ENCODE data around the gene ZNF516. TPM values are rescaled to one million over a fixed set of nuclear protein-coding genes. Genes with fewer than 3 reads are reported as not detected.

ZNF516 gene
- total and polyA plus RNA-seq, 2 of the 4 experiments (the other 2 are of a cell fraction), result 7.9 to 16.9 TPM

DNA sequence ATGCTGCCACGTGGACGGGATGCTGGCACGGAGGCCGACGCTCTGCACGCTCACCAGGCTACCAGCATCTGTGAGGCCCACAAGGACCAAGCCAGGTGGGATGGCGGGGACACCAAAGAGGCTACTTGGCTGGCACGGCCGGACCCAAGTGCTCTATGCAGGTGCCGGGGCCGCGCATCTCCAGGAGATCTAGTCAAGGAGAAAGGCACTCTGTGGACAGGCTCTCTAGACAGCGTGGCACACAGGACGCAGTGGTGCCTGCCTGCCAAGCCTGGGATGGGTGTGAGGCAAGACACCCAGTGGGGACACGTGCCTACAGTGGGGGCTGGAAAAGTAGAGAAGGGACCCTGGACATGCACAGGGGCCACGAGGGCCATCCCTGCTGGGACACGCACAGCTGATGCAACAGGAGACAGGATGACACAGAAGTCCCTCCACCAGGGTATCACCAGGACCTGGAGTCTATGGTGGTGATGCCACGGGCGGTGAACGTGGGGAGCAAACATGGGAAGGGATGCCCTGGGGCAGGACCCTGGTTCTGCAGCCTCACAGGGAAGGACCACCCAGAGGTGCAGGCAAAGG lies 28.5 kb downstream of the ZNF516 start:
- H3K4me3 ChIP-seq (ENCODE audit: insufficient read depth, low read depth, low read length), result no peak overlapping the region
- peaks cover 24% of the 10 kb centered on the region for H3K9me1 ChIP-seq (ENCODE audit: insufficient read depth, low read length)
- no peak overlapping the region for H3K56ac ChIP-seq (ENCODE audit: extremely low read depth, insufficient read depth, low read length)
- H3K79me1 ChIP-seq (ENCODE audit: low read depth in 1 of 2, low read length in 2 of 2), result peaks cover 32 to 86% of the 10 kb centered on the region in 2 experiments
- no peak overlapping the region for H3K14ac ChIP-seq (replicated peaks; ENCODE audit: low read depth, low read length)
- H3K4me2 ChIP-seq (ENCODE audit: low read depth, low read length), result no peak overlapping the region
- no peaks in the 10 kb centered on the region for H3K27me3 ChIP-seq (ENCODE audit: control insufficient read depth, insufficient read depth, low read length)
- BruUV-seq (replicated peaks), result no TSS peak
- in situ Hi-C loops (cut with MboI; ENCODE audit: low sequenced_read_pairs) (loop anchor here (25.0 kb wide), 1 partner anchor 646 kb away; no protein-coding TSS in a partner anchor), dilution Hi-C loops (cut with HindIII; ENCODE audit: low sequenced_read_pairs, unreplicated experiment) (no loop called here), intact Hi-C loops (cut with micrococcal nuclease) (no loop called here)
- no peak overlapping the region for H3K23ac ChIP-seq (ENCODE audit: low read depth, low read length)
- H2AK9ac ChIP-seq (replicated peaks; ENCODE audit: low read depth, low read length, poor library complexity), result no peak overlapping the region
- CTCF ChIA-PET, result no interaction called here
- H4K8ac ChIP-seq (ENCODE audit: low read depth in 2 of 2, low read length in 2 of 2), result no peak overlapping the region
- no peak overlapping the region for H2BK120ac ChIP-seq (ENCODE audit: low read depth, low read length)
- 100% methylated on average over 2 of the region's 20 CpGs; no CpG with 5 or more reads in 1 of the 2 experiments for WGBS, 2 experiments (ENCODE audit: extremely low coverage in 2 of 2, insufficient read length in 1 of 2)
- no peak overlapping the region for H3K4ac ChIP-seq (ENCODE audit: low read depth, low read length)
- no peak overlapping the region for H2BK20ac ChIP-seq (ENCODE audit: low read depth, low read length)
- TF ChIP-seq MAZ (IDR thresholded peaks at IDR 0.05; ENCODE audit: borderline replicate concordance, low read depth, low read length) (no peak), CHD1 (IDR thresholded peaks at IDR 0.05; ENCODE audit: low read depth, low read length) (no peak), MAFK (IDR thresholded peaks at IDR 0.05; ENCODE audit: low read depth, low read length) (no peak), NFE2L2 (IDR thresholded peaks at IDR 0.05; ENCODE audit: low read depth, low read length) (no peak), FOS (IDR thresholded peaks at IDR 0.05; ENCODE audit: low read depth, low read length) (no peak), USF2 (IDR thresholded peaks at IDR 0.05; ENCODE audit: low read depth, low read length) (no peak), MXI1 (IDR thresholded peaks at IDR 0.05; ENCODE audit: borderline replicate concordance, low read depth, low read length) (no peak), BHLHE40 (IDR thresholded peaks at IDR 0.05; ENCODE audit: low read depth, low read length) (no peak), RAD21 (IDR thresholded peaks at IDR 0.05; ENCODE audit: low read length) (no peak), SMC3 (IDR thresholded peaks at IDR 0.05; ENCODE audit: low read depth, low read length) (no peak), RFX5 (IDR thresholded peaks at IDR 0.05; ENCODE audit: low read depth, low read length) (no peak), POLR2A (IDR thresholded peaks at IDR 0.05; ENCODE audit: low read depth, low read length) (no peak), ELK1 (IDR thresholded peaks at IDR 0.05; ENCODE audit: borderline replicate concordance, low read depth, low read length) (no peak)
- TF ChIP-seq, protein P1, sequence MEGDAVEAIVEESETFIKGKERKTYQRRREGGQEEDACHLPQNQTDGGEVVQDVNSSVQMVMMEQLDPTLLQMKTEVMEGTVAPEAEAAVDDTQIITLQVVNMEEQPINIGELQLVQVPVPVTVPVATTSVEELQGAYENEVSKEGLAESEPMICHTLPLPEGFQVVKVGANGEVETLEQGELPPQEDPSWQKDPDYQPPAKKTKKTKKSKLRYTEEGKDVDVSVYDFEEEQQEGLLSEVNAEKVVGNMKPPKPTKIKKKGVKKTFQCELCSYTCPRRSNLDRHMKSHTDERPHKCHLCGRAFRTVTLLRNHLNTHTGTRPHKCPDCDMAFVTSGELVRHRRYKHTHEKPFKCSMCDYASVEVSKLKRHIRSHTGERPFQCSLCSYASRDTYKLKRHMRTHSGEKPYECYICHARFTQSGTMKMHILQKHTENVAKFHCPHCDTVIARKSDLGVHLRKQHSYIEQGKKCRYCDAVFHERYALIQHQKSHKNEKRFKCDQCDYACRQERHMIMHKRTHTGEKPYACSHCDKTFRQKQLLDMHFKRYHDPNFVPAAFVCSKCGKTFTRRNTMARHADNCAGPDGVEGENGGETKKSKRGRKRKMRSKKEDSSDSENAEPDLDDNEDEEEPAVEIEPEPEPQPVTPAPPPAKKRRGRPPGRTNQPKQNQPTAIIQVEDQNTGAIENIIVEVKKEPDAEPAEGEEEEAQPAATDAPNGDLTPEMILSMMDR (conservative IDR thresholded peaks at IDR 0.05; ENCODE audit: low read depth, low read length), result no peak
- POLR2A ChIA-PET (ENCODE audit: unreplicated experiment), result no interaction called here
- no peak overlapping the region for H2BK5ac ChIP-seq (ENCODE audit: low read depth, low read length, poor library complexity, severe bottlenecking)
- no peaks in the 10 kb centered on the region for H3K9me3 ChIP-seq (ENCODE audit: control insufficient read depth, insufficient read depth, low read length)
- no peak overlapping the region for H3K9ac ChIP-seq (ENCODE audit: low read depth, low read length)
- no peak overlapping the region; the same call in 1 of the 2 replicates for H2AK5ac ChIP-seq (ENCODE audit: low read depth, low read length)
- ATAC-seq (ENCODE audit: low read depth), result no peak
- H2BK15ac ChIP-seq (ENCODE audit: low read depth, low read length), result no peak overlapping the region
- no peak overlapping the region for H4K5ac ChIP-seq (ENCODE audit: low read depth, low read length)
- DNase-seq, result no peak
- no peak overlapping the region for H2AFZ ChIP-seq (replicated peaks; ENCODE audit: low read length, poor library complexity)
- peaks cover 67% of the 10 kb centered on the region for H4K20me1 ChIP-seq (ENCODE audit: insufficient read depth, low read length)
- peaks cover 11% of the 10 kb centered on the region; the same call in 1 of the 2 replicates for H3K36me3 ChIP-seq (ENCODE audit: control insufficient read depth, insufficient read depth, low read length)
- no peak overlapping the region for H4K91ac ChIP-seq (ENCODE audit: insufficient read depth, low read depth, low read length)
- no peak overlapping the region for H3K18ac ChIP-seq (ENCODE audit: low read depth, low read length)
- no peak overlapping the region for H3K27ac ChIP-seq (ENCODE audit: insufficient read depth, low read length)
- peaks cover 9% of the 10 kb centered on the region for H3K4me1 ChIP-seq (ENCODE audit: control insufficient read depth, insufficient read depth, low read length)
